Panc1 (cell line): Measurements from ENCODE around the gene SPATA45. TPM values are rescaled to one million over a fixed set of nuclear protein-coding genes. Genes with fewer than 3 reads are reported as not detected.

Source experiments
- ATAC-seq: fragments of 200-7000 bp; cut with Tn5 transposase; 2 replicates; pipeline ENCODE4 v1.9.1; 2020; ENCODE audit warnings: mild to moderate bottlenecking, moderate library complexity
- BruUV-seq: library from RNA; stranded (reverse); fragments of 400-500 nt; replicated peaks from 2 replicates; lab custom pipeline; 2021; lab: Mats Ljungman, UMichigan
- CTCF ChIA-PET: fragments of 300-600 bp; sonication (Branson Sonifier 250); formaldehyde crosslinking; loops from one replicate; lab custom pipeline; 2022; ENCODE audit warnings: antibody characterized with exemption; lab: Charles Lee
- POLR2A ChIA-PET: fragments of 300-600 bp; sonication (Branson Sonifier 250); formaldehyde crosslinking; loops from one replicate; lab custom pipeline; 2022; ENCODE audit warnings: antibody characterized with exemption; lab: Charles Lee
- DNase-seq: peaks from one replicate; pipeline ENCODE4 v3.0.0-alpha.2; 2010; ENCODE audit warnings: low read depth, low spot score
- H3K27ac ChIP-seq: 2 replicates; pipeline ENCODE4 v1.5.1; 2011; ENCODE audit warnings: mild to moderate bottlenecking, low read length, inconsistent platforms
- H3K27me3 ChIP-seq: fragments of 200-500 bp; sonication (Bioruptor generic); 2 replicates; pipeline ENCODE4 v1.6.0; 2014; ENCODE audit warnings: low read length, inconsistent platforms; ENCODE audit not compliant: control insufficient read depth, insufficient read depth
- H3K36me3 ChIP-seq: fragments of 200-500 bp; sonication (Bioruptor generic); 2 replicates; pipeline ENCODE4 v1.5.1; 2014; ENCODE audit warnings: inconsistent platforms, mild to moderate bottlenecking, low read length, moderate library complexity; ENCODE audit not compliant: control insufficient read depth, insufficient read depth
- H3K4me1 ChIP-seq: 2 replicates; pipeline ENCODE4 v1.5.1; 2011; ENCODE audit warnings: inconsistent platforms, mild to moderate bottlenecking, low read length, moderate library complexity; ENCODE audit not compliant: control insufficient read depth, insufficient read depth
- H3K4me3 ChIP-seq, 2 experiments: 2 replicates each; pipeline ENCODE4 v1.5.1; 2011 to 2012; ENCODE audit warnings: low read depth in 2 of 2, low read length in 2 of 2, mild to moderate bottlenecking in 2 of 2, inconsistent platforms in 1 of 2, moderate library complexity in 1 of 2
- H3K9me3 ChIP-seq: fragments of 200-500 bp; sonication (Bioruptor generic); 2 replicates; pipeline ENCODE4 v1.5.1; 2014; ENCODE audit warnings: low read depth, mild to moderate bottlenecking, inconsistent platforms, low read length, moderate library complexity; ENCODE audit not compliant: control insufficient read depth, insufficient read depth
- POLR2AphosphoS5 ChIP-seq: IDR thresholded peaks from 2 replicates; pipeline ENCODE4 v1.6.1; 2012; ENCODE audit warnings: mild to moderate bottlenecking, low read depth, low read length, moderate library complexity
- SIN3A ChIP-seq: IDR thresholded peaks from 2 replicates; pipeline ENCODE4 v1.6.1; 2012; ENCODE audit warnings: low read depth, mild to moderate bottlenecking, low read length, moderate library complexity, borderline replicate concordance; ENCODE audit not compliant: insufficient read depth
- TCF7L2 ChIP-seq: IDR thresholded peaks from 2 replicates; pipeline ENCODE4 v1.6.1; 2011; ENCODE audit warnings: mild to moderate bottlenecking, low read depth, low read length, inconsistent platforms
- in situ Hi-C: cut with HindIII; loops from 2 replicates; pipeline ENCODE4 v1.10.0; 2016; ENCODE audit warnings: low sequenced_read_pairs, low pct_unique_long_range_greater_than_20kb
- intact Hi-C: fragments of 100-400 bp; cut with micrococcal nuclease; formaldehyde crosslinking; loops from one replicate; pipeline ENCODE4 v1.10.0; 2022; ENCODE audit not compliant: unreplicated experiment
- total RNA-seq: library from RNA; stranded (reverse); gene quantifications from one replicate; pipeline ENCODE4 v1.2.1, GENCODE V29; 2021; ENCODE audit not compliant: unreplicated experiment
- TF ChIP-seq, protein P1 (sequence below), 2 experiments: IDR thresholded peaks; 2 replicates each; pipeline ENCODE4 v1.6.1; 2011 to 2012; ENCODE audit warnings: low read depth in 2 of 2, control low read depth in 1 of 2, low read length in 1 of 2, mild to moderate bottlenecking in 1 of 2, moderate library complexity in 1 of 2; ENCODE audit not compliant: insufficient read depth in 1 of 2
- TF ChIP-seq, protein P2 (sequence below): fragments of 450-650 bp; IDR thresholded peaks from 2 replicates; pipeline ENCODE4 v1.5.1; 2017; ENCODE audit warnings: mild to moderate bottlenecking

Gene SPATA45
- total RNA-seq, 1 experiment from 2014 or later, result not detected

DNA sequence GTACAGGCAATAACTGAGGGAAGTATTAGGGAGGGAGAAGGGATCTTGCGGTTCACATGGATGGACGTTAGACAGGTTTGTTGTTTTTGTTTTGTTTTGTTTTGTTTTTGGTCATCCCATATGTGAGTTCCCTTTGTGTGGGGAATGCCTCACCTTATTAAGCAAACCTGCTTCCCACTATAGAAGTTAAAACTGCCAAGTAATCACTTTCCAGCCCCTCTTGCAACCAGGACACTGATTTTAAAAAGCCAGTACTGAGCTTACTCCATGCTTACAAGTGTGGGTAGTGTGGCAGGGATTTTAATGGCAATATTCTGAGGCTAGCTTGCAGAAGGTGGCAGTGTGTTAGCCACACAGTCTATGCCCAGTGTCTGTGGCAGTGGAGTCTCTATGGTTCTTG lies 26.5 kb downstream of the SPATA45 start:
- DNase-seq (no peak), ATAC-seq (no peak; the same call in 1 of the 2 replicates)
- intact Hi-C loops, result no loop called here
- Histone ChIP-seq H3K4me1 (0 out of 2 replicates have a peak, but pooled peaks cover 3% of the 10 kb centered on the region), H3K36me3 (no peaks in the 10 kb centered on the region), H3K27ac (no peak overlapping the region), H3K27me3 (no peaks in the 10 kb centered on the region), H3K4me3 (no peak overlapping the region), H3K9me3 (peaks cover 11% of the 10 kb centered on the region)
- in situ Hi-C loops, result no loop called here
- TF ChIP-seq, protein P1, sequence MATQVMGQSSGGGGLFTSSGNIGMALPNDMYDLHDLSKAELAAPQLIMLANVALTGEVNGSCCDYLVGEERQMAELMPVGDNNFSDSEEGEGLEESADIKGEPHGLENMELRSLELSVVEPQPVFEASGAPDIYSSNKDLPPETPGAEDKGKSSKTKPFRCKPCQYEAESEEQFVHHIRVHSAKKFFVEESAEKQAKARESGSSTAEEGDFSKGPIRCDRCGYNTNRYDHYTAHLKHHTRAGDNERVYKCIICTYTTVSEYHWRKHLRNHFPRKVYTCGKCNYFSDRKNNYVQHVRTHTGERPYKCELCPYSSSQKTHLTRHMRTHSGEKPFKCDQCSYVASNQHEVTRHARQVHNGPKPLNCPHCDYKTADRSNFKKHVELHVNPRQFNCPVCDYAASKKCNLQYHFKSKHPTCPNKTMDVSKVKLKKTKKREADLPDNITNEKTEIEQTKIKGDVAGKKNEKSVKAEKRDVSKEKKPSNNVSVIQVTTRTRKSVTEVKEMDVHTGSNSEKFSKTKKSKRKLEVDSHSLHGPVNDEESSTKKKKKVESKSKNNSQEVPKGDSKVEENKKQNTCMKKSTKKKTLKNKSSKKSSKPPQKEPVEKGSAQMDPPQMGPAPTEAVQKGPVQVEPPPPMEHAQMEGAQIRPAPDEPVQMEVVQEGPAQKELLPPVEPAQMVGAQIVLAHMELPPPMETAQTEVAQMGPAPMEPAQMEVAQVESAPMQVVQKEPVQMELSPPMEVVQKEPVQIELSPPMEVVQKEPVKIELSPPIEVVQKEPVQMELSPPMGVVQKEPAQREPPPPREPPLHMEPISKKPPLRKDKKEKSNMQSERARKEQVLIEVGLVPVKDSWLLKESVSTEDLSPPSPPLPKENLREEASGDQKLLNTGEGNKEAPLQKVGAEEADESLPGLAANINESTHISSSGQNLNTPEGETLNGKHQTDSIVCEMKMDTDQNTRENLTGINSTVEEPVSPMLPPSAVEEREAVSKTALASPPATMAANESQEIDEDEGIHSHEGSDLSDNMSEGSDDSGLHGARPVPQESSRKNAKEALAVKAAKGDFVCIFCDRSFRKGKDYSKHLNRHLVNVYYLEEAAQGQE (IDR thresholded peaks at IDR 0.05; ENCODE audit: insufficient read depth in 1 of 2, low read depth in 2 of 2, low read length in 1 of 2), result no peak
- TF ChIP-seq TCF7L2 (no peak), SIN3A (no peak), POLR2AphosphoS5 (no peak)
- TF ChIP-seq, protein P2, sequence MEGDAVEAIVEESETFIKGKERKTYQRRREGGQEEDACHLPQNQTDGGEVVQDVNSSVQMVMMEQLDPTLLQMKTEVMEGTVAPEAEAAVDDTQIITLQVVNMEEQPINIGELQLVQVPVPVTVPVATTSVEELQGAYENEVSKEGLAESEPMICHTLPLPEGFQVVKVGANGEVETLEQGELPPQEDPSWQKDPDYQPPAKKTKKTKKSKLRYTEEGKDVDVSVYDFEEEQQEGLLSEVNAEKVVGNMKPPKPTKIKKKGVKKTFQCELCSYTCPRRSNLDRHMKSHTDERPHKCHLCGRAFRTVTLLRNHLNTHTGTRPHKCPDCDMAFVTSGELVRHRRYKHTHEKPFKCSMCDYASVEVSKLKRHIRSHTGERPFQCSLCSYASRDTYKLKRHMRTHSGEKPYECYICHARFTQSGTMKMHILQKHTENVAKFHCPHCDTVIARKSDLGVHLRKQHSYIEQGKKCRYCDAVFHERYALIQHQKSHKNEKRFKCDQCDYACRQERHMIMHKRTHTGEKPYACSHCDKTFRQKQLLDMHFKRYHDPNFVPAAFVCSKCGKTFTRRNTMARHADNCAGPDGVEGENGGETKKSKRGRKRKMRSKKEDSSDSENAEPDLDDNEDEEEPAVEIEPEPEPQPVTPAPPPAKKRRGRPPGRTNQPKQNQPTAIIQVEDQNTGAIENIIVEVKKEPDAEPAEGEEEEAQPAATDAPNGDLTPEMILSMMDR, result no peak
- POLR2A ChIA-PET, result no interaction called here
- no TSS peak for BruUV-seq
- CTCF ChIA-PET, result interaction anchor here (0.7 kb wide), 1 partner anchor 130 kb away, joined by 5 read pairs; no protein-coding TSS in a partner anchor

DNA sequence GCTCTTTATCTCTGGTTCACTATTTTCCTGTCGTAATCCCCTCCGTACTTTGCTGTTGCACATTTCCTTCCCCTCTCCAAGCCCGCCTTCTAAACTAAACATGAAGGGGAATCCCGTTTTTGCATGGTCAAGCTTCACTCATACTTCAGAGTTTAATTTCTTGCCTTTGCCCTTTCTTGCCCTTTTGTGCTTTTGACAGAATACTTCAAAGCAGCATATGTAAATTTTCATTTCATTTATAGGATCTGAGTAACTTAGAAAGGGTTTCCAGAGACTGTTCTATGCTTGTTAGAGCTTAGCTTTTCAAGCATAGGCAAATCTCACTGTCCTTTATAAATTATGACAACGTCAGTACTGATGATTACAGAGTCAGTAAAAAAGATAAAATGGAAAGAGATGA lies 27.7 kb downstream of the SPATA45 start:
- CTCF ChIA-PET, result no interaction called here
- no TSS peak for BruUV-seq
- ATAC-seq, result no peak
- TF ChIP-seq POLR2AphosphoS5, result no peak
- TF ChIP-seq, protein P2, result no peak
- no peak for TF ChIP-seq SIN3A
- TF ChIP-seq TCF7L2, result no peak
- TF ChIP-seq, protein P1 (IDR thresholded peaks at IDR 0.05; ENCODE audit: insufficient read depth in 1 of 2, low read depth in 2 of 2, low read length in 1 of 2), result no peak
- Histone ChIP-seq H3K4me1 (0 out of 2 replicates have a peak, but pooled peaks cover 3% of the 10 kb centered on the region), H3K9me3 (no peaks in the 10 kb centered on the region), H3K36me3 (no peaks in the 10 kb centered on the region), H3K4me3 (no peak overlapping the region), H3K27ac (no peak overlapping the region), H3K27me3 (no peaks in the 10 kb centered on the region)
- no peak for DNase-seq
- POLR2A ChIA-PET, result no interaction called here
- in situ Hi-C loops, result no loop called here
- intact Hi-C loops, result loop anchor here (5.0 kb wide), 1 partner anchor 178 kb away; no protein-coding TSS in a partner anchor
